HK-2 (cell line): ENCODE data around the gene NPIPB9.
"Not testable (repeated sequence)": the region's sequence is repeated elsewhere in the genome, so short reads cannot be mapped to it uniquely, and the experiment has no call there.

Experiments
- DNase-seq: peaks from one replicate; pipeline ENCODE4 v3.0.0-alpha.2; 2018; ENCODE audit not compliant: unreplicated experiment

Gene NPIPB9

GRCh38 chr16:28751487-28751886 lies at the start of gene NPIPB9:
Gene NPIPB9, plus strand, starts transcription at chr16:28751787.
- not testable (repeated sequence) for DNase-seq

- DNase-seq = not testable (repeated sequence)
Measured at GRCh38 chr16:28704246-28704645, 47.3 kb upstream of the NPIPB9 start.

GRCh38 chr16:28711220-28712083 lies 40.1 kb upstream of the NPIPB9 start, which contains the start of gene EIF3C:
Gene EIF3C, plus strand, starts transcription at chr16:28711464. Its CDS starts 223 bp downstream, at chr16:28711687.
- not testable (repeated sequence) for DNase-seq

- DNase-seq = not testable (repeated sequence)
Measured at GRCh38 chr16:28722852-28723650, 28.5 kb upstream of the NPIPB9 start.

GRCh38 chr16:28731253-28731652 lies 20.3 kb upstream of the NPIPB9 start:
- DNase-seq = not testable (repeated sequence)

- DNase-seq = not testable (repeated sequence)
Measured at GRCh38 chr16:28732455-28733124, 19.0 kb upstream of the NPIPB9 start.

GRCh38 chr16:28739787-28740186 lies 11.8 kb upstream of the NPIPB9 start:
- not testable (repeated sequence) for DNase-seq

GRCh38 chr16:28740631-28741030 lies 11.0 kb upstream of the NPIPB9 start:
- DNase-seq = not testable (repeated sequence)

- not testable (repeated sequence) for DNase-seq
Measured at GRCh38 chr16:28741295-28741694, 10.3 kb upstream of the NPIPB9 start.

- not testable (repeated sequence) for DNase-seq
Measured at GRCh38 chr16:28746618-28747350, 4.8 kb upstream of the NPIPB9 start.

- not testable (repeated sequence) for DNase-seq
Measured at GRCh38 chr16:28749997-28750465, 1.6 kb upstream of the NPIPB9 start.

GRCh38 chr16:28750469-28751067 lies 1.0 kb upstream of the NPIPB9 start:
- DNase-seq = not testable (repeated sequence)

- not testable (repeated sequence) for DNase-seq
Measured at GRCh38 chr16:28781697-28782096, 30.1 kb downstream of the NPIPB9 start.

GRCh38 chr16:28782357-28782756 lies 30.8 kb downstream of the NPIPB9 start:
- not testable (repeated sequence) for DNase-seq

- DNase-seq = peak; percentile 57
Measured at GRCh38 chr16:28802235-28803019, 50.8 kb downstream of the NPIPB9 start.

- not testable (repeated sequence) for DNase-seq
Measured at GRCh38 chr16:28807445-28808120, 56.0 kb downstream of the NPIPB9 start.

GRCh38 chr16:28820016-28820415 lies 68.4 kb downstream of the NPIPB9 start:
- DNase-seq = no peak

- DNase-seq = not testable (repeated sequence)
Measured at GRCh38 chr16:28820546-28820945, 69.0 kb downstream of the NPIPB9 start.

- DNase-seq = no peak
Measured at GRCh38 chr16:28821874-28822519, 70.4 kb downstream of the NPIPB9 start.
